ENCODE data around the gene AMH.

- TF ChIP-seq MAFK (IDR thresholded peaks at IDR 0.05; ENCODE audit: low read depth, low read length) (no peak), POLR2A (IDR thresholded peaks at IDR 0.05; ENCODE audit: low read depth, low read length) (no peak), CTCF (conservative IDR thresholded peaks at IDR 0.05; ENCODE audit: low read depth, low read length) (no peak), FOS (IDR thresholded peaks at IDR 0.05; ENCODE audit: low read depth, low read length) (no peak), RAD21 (IDR thresholded peaks at IDR 0.05; ENCODE audit: low read length) (no peak), SMC3 (IDR thresholded peaks at IDR 0.05; ENCODE audit: low read depth, low read length) (no peak), NFE2L2 (IDR thresholded peaks at IDR 0.05; ENCODE audit: low read depth, low read length) (no peak), RCOR1 (IDR thresholded peaks at IDR 0.05; ENCODE audit: insufficient replicate concordance, low read length) (no peak), RFX5 (IDR thresholded peaks at IDR 0.05; ENCODE audit: low read depth, low read length) (no peak), MXI1 (IDR thresholded peaks at IDR 0.05; ENCODE audit: borderline replicate concordance, low read depth, low read length) (no peak)
Observed at GRCh38 chr19:2210206-2210605, 38.9 kb upstream of the AMH start.

Measured in IMR-90 (cell line).